Measurements from ENCODE around the gene CFAP69. TPM values are rescaled to one million over a fixed set of nuclear protein-coding genes. Genes with fewer than 3 reads are reported as not detected.
"Not testable (repeated sequence)": the region's sequence is repeated elsewhere in the genome, so short reads cannot be mapped to it uniquely, and the experiment has no call there.

Gene CFAP69
- total RNA-seq, 2 donors from 2014 or later: 0.79 to 1.1 TPM

DNA sequence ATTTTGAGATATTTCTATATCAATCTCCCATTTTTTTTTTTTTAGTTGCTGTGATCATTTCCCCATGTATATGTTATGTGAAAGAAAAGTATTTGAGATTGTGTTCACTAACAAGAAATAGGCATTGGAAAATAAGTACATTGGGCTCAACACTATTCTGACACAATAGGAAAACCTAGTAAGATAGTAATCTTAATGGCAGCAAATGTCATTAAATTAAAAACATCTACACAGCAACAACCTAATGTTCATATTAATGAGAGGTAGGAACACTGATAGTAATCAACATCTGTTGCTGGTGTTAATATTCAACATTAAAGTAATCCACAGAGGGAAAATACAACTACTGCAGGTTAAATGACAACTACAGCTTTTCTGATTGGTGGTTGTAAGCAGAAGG lies 100.0 kb downstream of the CFAP69 start:
- H3K36me3 Mint-ChIP-seq (ENCODE audit: insufficient read depth in 2 of 2): peaks cover 9 to 11% of the 10 kb centered on the region in 2 donors
- H3K27ac Mint-ChIP-seq: peak overlapping the region; percentile 98
- ATAC-seq (replicated peaks in 1 of 2): no peak
- peak overlapping the region; percentile 87 to 97 for H3K4me3 Mint-ChIP-seq
- H3K4me1 Mint-ChIP-seq (ENCODE audit: low read depth): peaks cover 19% of the 10 kb centered on the region
- no peak for DNase-seq
- H3K27me3 Mint-ChIP-seq (ENCODE audit: low read depth): no peaks in the 10 kb centered on the region
- H3K9me3 Mint-ChIP-seq: no peaks in the 10 kb centered on the region

DNA sequence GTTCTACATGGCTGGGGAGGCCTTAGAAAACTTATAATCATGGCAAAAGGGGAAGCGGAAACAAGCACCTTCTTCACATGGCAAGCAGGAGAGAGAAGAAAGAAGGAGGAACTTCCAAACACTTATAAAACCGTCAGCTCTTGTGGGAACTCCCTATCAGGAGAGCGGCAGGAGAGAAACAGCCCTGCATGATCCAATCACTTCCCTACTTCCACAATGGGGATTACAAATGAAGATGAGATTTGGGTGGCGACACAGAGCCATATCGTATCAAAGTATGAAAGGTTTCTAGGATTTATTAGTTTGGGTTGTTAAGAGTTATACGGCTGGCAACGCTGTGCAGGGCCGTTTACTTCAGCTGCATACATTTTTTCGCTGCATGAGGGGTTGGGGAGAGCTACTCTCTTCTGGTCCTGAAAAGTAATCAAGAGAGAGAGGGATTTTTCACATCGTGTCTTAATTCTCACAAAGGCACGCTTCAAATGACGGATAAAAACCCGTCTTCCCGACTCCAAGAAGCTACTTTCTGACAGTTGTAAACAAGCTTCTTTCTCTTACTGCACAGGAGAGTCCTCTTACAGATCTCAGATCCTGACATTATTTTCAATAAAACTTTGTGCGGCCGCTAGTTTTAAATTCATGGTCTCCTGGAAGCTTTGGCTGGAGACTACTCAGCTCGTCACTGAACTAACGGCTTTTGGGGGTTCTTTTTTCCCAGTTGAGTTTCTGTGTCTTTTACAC lies 100.8 kb downstream of the CFAP69 start:
- Mint-ChIP-seq H3K36me3 (ENCODE audit: insufficient read depth in 2 of 2) (peaks cover 10 to 15% of the 10 kb centered on the region in 2 donors), H3K27me3 (ENCODE audit: low read depth) (no peaks in the 10 kb centered on the region), H3K4me1 (ENCODE audit: low read depth) (peaks cover 22% of the 10 kb centered on the region), H3K27ac (peak overlapping the region; percentile 98), H3K9me3 (no peaks in the 10 kb centered on the region), H3K4me3 (peak overlapping the region; percentile 87 to 97)
- DNase-seq (peak in 1 of 2 donors; percentile 11), ATAC-seq (replicated peaks in 1 of 2) (peak; percentile 20)

GRCh38 chr7:90346336-90347125 lies 101.6 kb downstream of the CFAP69 start, which contains the start of gene GTPBP10:
Gene GTPBP10 (plus strand): TSS chr7:90346716. CDS start chr7:90346742, 26 bp downstream.
- H3K4me3 Mint-ChIP-seq: peak within 1 kb of the TSS; percentile 87 to 97
- H3K27ac Mint-ChIP-seq: peak within 1 kb of the TSS; percentile 98
- no peaks in the 10 kb centered on the region for H3K27me3 Mint-ChIP-seq (ENCODE audit: low read depth)
- H3K36me3 Mint-ChIP-seq (ENCODE audit: insufficient read depth in 2 of 2): peaks cover 10 to 16% of the 10 kb centered on the region in 2 donors
- H3K4me1 Mint-ChIP-seq (ENCODE audit: low read depth): peaks cover 25% of the 10 kb centered on the region
- peak; percentile 94 to 95 for ATAC-seq (replicated peaks in 1 of 2)
- peak; percentile 94 to 95 for DNase-seq
- no peaks in the 10 kb centered on the region for H3K9me3 Mint-ChIP-seq

- no peak for DNase-seq
- H3K4me1 Mint-ChIP-seq (ENCODE audit: low read depth): peaks cover 36% of the 10 kb centered on the region
Observed at GRCh38 chr7:90347759-90348158, 102.8 kb downstream of the CFAP69 start.

DNA sequence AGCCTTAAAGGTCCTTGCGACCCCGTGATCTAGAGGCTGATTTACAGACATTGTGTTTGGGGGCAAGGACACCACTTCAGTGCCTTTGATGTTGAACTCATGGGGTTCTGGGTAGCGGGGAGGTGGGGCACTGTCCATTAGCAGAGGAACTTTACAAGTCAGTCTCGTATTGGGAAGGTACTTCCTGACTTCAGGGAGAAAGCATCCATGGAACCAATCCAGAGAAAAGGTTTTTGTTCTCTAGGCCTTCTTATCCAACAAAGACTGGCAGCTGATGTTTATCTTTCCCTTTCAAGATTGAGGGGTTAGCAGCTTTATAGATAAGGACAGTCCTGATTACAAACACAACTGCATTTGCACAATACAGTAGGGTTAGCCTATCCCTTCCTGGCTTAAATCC lies 104.3 kb downstream of the CFAP69 start:
- H3K27me3 Mint-ChIP-seq (ENCODE audit: low read depth): no peaks in the 10 kb centered on the region
- H3K4me3 Mint-ChIP-seq: no peak overlapping the region
- H3K4me1 Mint-ChIP-seq (ENCODE audit: low read depth): peaks cover 36% of the 10 kb centered on the region
- H3K9me3 Mint-ChIP-seq: no peaks in the 10 kb centered on the region
- peaks cover 10 to 29% of the 10 kb centered on the region in 2 donors for H3K36me3 Mint-ChIP-seq (ENCODE audit: insufficient read depth in 2 of 2)
- ATAC-seq (replicated peaks in 1 of 2): no peak
- no peak for DNase-seq
- peak overlapping the region; percentile 17 for H3K27ac Mint-ChIP-seq

More at GRCh38 chr7:90347759-90348158, 102.8 kb downstream of the CFAP69 start:
- Mint-ChIP-seq H3K9me3 (no peaks in the 10 kb centered on the region), H3K27me3 (ENCODE audit: low read depth) (no peaks in the 10 kb centered on the region), H3K27ac (peak overlapping the region; percentile 98), H3K36me3 (ENCODE audit: insufficient read depth in 2 of 2) (peaks cover 10 to 22% of the 10 kb centered on the region in 2 donors), H3K4me3 (peak overlapping the region; percentile 87 to 97)
- no peak for ATAC-seq (replicated peaks in 1 of 2)

DNA sequence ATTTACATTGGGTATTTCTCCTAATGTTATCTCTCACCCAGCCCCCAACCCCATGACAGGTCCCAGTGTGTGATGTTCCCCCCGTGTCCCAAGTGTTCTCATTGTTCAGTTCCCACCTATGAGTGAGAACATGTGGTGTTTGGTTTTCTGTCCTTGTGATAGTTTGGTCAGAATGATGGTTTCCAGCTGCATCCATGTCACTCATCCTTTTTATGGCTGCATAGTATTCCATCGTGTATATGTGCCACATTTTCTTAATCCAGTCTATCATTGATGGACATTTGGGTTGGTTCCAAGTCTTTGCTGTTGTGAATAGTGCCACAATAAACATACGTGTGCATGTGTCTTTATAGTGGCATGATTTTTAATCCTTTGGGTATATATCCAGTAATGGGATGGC lies 105.1 kb downstream of the CFAP69 start:
- DNase-seq; H3K27me3 Mint-ChIP-seq (ENCODE audit: low read depth); H3K9me3 Mint-ChIP-seq; ATAC-seq (replicated peaks in 1 of 2); H3K4me3 Mint-ChIP-seq; H3K27ac Mint-ChIP-seq: not testable (repeated sequence)
- H3K36me3 Mint-ChIP-seq (ENCODE audit: insufficient read depth in 2 of 2): peaks cover 10 to 32% of the 10 kb centered on the region in 2 donors
- peaks cover 33% of the 10 kb centered on the region for H3K4me1 Mint-ChIP-seq (ENCODE audit: low read depth)

DNA sequence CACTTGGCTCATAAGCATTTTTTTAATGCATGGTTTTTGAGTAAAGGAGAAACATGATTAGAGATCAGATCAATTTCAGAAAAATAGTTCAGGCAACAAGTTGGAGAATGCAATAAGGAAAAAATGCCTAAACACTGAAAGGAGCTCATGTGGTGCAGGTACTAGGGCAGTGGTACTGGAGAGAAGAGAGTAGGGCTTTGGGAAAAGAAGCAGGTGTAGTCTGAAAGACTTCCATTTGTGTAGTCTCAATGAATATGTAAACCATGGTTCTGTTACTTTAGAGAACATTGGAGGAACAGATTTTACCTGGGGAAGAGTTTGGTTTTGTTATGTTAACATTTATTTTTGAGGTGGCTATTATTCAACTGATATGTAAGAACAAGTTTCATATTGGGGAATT lies 107.0 kb downstream of the CFAP69 start:
- H3K9me3 Mint-ChIP-seq: peaks cover 0 to 4% of the 10 kb centered on the region in 2 donors
- DNase-seq: no peak
- peaks cover 15 to 47% of the 10 kb centered on the region in 2 donors for H3K36me3 Mint-ChIP-seq (ENCODE audit: insufficient read depth in 2 of 2)
- no peak for ATAC-seq (replicated peaks in 1 of 2)
- H3K4me1 Mint-ChIP-seq (ENCODE audit: low read depth): peaks cover 26% of the 10 kb centered on the region
- H3K27ac Mint-ChIP-seq: no peak overlapping the region
- H3K27me3 Mint-ChIP-seq (ENCODE audit: low read depth): no peaks in the 10 kb centered on the region
- no peak overlapping the region for H3K4me3 Mint-ChIP-seq

Other genes starting within 250 kb of the CFAP69 start
- gene STEAP1, start 90.7 kb upstream of the CFAP69 start, total RNA-seq: 1 to 10 TPM; 2.0 to 2.1 TPM
- gene STEAP2, start 33.4 kb upstream of the CFAP69 start, total RNA-seq: not detected
- gene FAM237B, start 76.1 kb downstream of the CFAP69 start, total RNA-seq: not detected
- gene GTPBP10, start 101.5 kb downstream of the CFAP69 start, total RNA-seq: 10 to 100 TPM; 47.6 to 71.1 TPM
- gene CLDN12, start 158.3 kb downstream of the CFAP69 start, total RNA-seq: 10 to 100 TPM in 1 of 2 donors, 1 to 10 TPM in 1; 5.5 to 11.2 TPM
- not detected for gene PTTG1IP2, start 224.5 kb downstream of the CFAP69 start, total RNA-seq

Data from activated T-cell treated with anti-CD3 and anti-CD28 coated beads, Interleukin-2, amount 50 U/mL, for 72 hours (primary cell).